Measurements from ENCODE around the gene MEGF9. TPM values are rescaled to one million over a fixed set of nuclear protein-coding genes. Genes with fewer than 3 reads are reported as not detected.

The MEGF9 gene
- total and polyA plus RNA-seq, 8 donors, result 1.7 to 11.0 (median 5.0) TPM

- H3K4me3 ChIP-seq, result no peak overlapping the region
- intact Hi-C loops (cut with DNase I), result no loop called here
- FAIRE-seq, result no peak
- DNase-seq, result no peak
- no peak for TF ChIP-seq CTCF (IDR thresholded peaks at IDR 0.05)
- no peaks in the 10 kb centered on the region for H3K9me3 ChIP-seq
- no peaks in the 10 kb centered on the region for H3K27me3 ChIP-seq
- 96 to 97% methylated on average over 4 of the region's 4 CpGs for WGBS, 2 donors
- no peak overlapping the region for H3K27ac ChIP-seq
- no peaks in the 10 kb centered on the region for H3K36me3 ChIP-seq
- peaks cover 0 to 11% (median 0%) of the 10 kb centered on the region in 3 donors for H3K4me1 ChIP-seq
- ATAC-seq, result no peak
These were observed 34.1 kb downstream of the MEGF9 start for GRCh38 chr9:120680161-120680560.

- DNase-seq (no peak), FAIRE-seq (no peak), ATAC-seq (no peak)
- intact Hi-C loops (cut with DNase I), result no loop called here
- WGBS, 2 donors, result 54 to 66% methylated on average over 1 of the region's 1 CpG
- no peak for TF ChIP-seq CTCF (IDR thresholded peaks at IDR 0.05)
- Histone ChIP-seq H3K9me3 (no peaks in the 10 kb centered on the region), H3K27ac (no peak overlapping the region), H3K4me3 (no peak overlapping the region), H3K27me3 (no peaks in the 10 kb centered on the region), H3K36me3 (no peaks in the 10 kb centered on the region), H3K4me1 (peaks cover 0 to 4% (median 0%) of the 10 kb centered on the region in 3 donors)
These were observed 36.3 kb downstream of the MEGF9 start for GRCh38 chr9:120677965-120678364.

- FAIRE-seq (no peak), ATAC-seq (peak in 1 of 4 donors; percentile 40)
- WGBS, 2 donors, result 88 to 89% methylated on average over 12 of the region's 12 CpGs
These were observed 37.4 kb downstream of the MEGF9 start for GRCh38 chr9:120676767-120677402.

DNA sequence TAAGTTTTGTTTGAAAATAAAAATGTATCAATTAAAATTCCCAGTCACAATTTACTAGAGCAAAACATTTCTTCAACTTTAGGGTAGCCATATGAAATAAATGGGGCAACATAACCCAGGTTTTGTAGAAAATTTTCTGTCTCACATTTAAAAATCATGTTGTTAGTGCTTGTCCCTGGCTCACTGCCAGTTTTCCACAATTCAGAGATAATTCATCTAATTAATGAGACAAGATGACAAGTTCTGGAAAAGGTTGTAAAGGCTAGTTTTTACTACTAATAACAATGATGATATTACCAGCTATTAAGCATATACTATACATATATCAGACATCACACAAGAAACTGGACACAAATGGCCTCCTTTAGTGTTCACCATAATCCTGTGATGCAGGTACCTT is 45.9 kb downstream of the MEGF9 start:
- Histone ChIP-seq H3K27me3 (no peaks in the 10 kb centered on the region), H3K4me3 (no peak overlapping the region), H3K27ac (no peak overlapping the region), H3K4me1 (peaks cover 0 to 18% (median 14%) of the 10 kb centered on the region in 3 donors), H3K9me3 (no peaks in the 10 kb centered on the region), H3K36me3 (no peaks in the 10 kb centered on the region)
- intact Hi-C loops (cut with DNase I), result no loop called here
- no peak for TF ChIP-seq CTCF (IDR thresholded peaks at IDR 0.05)
- FAIRE-seq (no peak), ATAC-seq (no peak), DNase-seq (no peak)

More at GRCh38 chr9:120676767-120677402, 37.4 kb downstream of the MEGF9 start:
- no peaks in the 10 kb centered on the region for H3K9me3 ChIP-seq
- intact Hi-C loops (cut with DNase I), result no loop called here
- no peak for TF ChIP-seq CTCF (IDR thresholded peaks at IDR 0.05)
- no peaks in the 10 kb centered on the region for H3K27me3 ChIP-seq
- H3K36me3 ChIP-seq, result no peaks in the 10 kb centered on the region
- no peak for DNase-seq
- H3K4me1 ChIP-seq, result peaks cover 0 to 4% (median 0%) of the 10 kb centered on the region in 3 donors
- H3K27ac ChIP-seq, result no peak overlapping the region
- H3K4me3 ChIP-seq, result no peak overlapping the region

DNA sequence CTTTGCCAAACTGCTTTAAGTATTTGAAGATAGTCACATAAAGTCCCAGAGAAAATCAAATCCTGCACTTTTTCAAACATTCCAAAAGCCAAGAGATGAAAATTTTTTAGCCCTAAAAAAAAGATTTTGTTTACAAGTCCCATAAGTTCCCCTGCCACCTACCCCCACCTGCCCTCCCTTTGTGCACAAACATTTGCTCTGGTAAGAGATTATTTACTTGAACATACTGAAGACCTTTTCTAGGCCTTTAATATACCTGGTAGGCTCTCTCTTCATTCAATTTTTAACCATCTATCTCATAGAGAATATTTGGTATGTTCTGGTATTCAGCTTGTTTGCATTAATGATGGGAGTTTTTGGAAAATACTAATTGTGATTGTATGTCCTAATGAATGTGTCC is 50.3 kb downstream of the MEGF9 start:
- Histone ChIP-seq H3K9me3 (no peaks in the 10 kb centered on the region), H3K36me3 (no peaks in the 10 kb centered on the region), H3K27ac (no peak overlapping the region), H3K4me3 (no peak overlapping the region), H3K4me1 (peaks cover 3 to 34% (median 27%) of the 10 kb centered on the region in 3 donors), H3K27me3 (no peaks in the 10 kb centered on the region)
- no peak for TF ChIP-seq CTCF (IDR thresholded peaks at IDR 0.05)
- intact Hi-C loops (cut with DNase I), result no loop called here
- FAIRE-seq, result no peak
- ATAC-seq, result peak in 1 of 4 donors; percentile 46
- no peak for DNase-seq

Measured in pancreas (tissue), 10 donors.